SH-SY5Y (cell line): ENCODE data around the gene COQ8A.

Source experiments
- GATA2 ChIP-seq: IDR thresholded peaks from 2 replicates; pipeline ENCODE4 v1.6.1; 2011; ENCODE audit warnings: mild to moderate bottlenecking, low read depth, low read length
- GATA3 ChIP-seq: IDR thresholded peaks from 2 replicates; pipeline ENCODE4 v1.6.1; 2011; ENCODE audit warnings: low read depth, mild to moderate bottlenecking, low read length, moderate library complexity

DNA sequence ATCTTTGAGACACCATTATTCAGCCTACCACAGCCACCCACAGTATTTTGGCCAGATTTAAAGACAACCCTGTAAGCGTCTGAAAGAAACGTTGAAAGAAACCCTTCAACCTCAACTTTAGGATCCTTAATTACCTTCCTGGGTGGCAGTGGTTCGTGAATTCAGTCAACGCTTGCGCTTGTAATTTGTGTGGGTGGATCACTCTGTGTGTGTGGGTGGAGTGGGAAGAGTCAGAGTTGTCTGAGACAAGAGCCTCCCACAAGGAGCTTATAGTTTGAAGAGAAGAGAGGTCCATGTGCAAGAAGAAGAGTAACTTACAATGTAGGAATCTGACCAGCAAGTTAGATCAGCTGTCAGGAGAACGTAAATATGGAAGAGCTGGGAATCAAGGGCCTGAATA is 8.4 kb downstream of the COQ8A start:
- no peak for TF ChIP-seq GATA2
- TF ChIP-seq GATA3 = no peak
